ENCODE measurements around the gene HDAC4.

Gene HDAC4

DNA sequence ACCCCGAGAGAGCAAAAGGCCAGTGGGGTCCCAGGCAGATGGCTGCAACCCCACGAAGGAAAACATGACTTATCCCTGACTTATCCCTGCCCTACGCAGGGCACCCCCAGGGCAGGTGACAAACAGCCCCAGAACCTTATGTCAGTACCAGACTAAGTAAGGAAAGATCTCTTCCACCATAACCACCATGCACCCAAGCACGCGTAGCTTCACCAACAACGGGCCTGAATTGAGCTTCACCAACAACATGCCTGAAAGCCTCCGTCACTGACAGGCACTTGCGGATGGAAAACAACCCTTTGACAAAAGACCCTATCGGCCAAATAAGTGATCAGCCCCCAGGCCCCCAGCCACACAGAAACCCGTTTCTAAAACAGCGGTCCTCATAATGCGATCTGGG, 34.1 kb downstream of the HDAC4 start:
- DNase-seq = no peak

- no peak for DNase-seq
These were observed 34.9 kb downstream of the HDAC4 start for GRCh38 chr2:239365782-239366435.

- no peak for DNase-seq
These were observed 35.6 kb downstream of the HDAC4 start for GRCh38 chr2:239365071-239365781.

DNA sequence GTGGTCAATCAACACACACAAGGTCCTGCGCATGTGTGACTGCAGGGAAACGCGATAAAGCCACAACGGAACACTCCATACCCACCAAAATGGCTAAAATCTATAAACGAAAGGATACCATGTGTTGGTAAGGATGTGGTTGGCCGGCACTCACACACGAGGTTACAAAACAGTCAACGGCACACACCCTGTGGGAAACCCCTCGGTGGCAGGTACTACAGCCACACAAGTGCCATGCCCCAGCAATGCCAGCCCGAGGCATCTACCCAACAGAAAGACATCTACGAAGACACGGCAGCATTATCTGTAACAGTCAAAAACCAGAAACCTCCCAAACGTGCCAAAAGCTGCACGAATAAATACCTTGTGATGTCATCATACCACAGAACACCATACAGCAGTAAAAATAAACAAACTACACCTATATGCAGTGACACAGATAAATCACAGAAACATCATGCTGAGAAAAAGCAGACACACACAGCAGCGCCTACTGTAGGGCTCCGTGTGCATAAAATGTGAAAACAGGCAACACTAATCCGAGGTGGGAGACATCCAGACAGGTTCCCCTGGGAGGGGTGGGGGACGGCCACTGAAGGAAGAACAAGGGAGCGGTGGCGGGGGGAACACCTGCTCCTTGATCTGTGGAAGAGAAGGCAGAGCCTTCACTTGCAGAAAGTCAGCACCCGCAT, 36.7 kb downstream of the HDAC4 start:
- no peak for DNase-seq

- DNase-seq = no peak
These were observed 38.3 kb downstream of the HDAC4 start for GRCh38 chr2:239362507-239362906.

GRCh38 chr2:239361311-239361642, 39.5 kb downstream of the HDAC4 start:
- no peak for DNase-seq

- DNase-seq = no peak
These were observed 40.2 kb downstream of the HDAC4 start for GRCh38 chr2:239360421-239361310.

- DNase-seq = no peak
These were observed 40.8 kb downstream of the HDAC4 start for GRCh38 chr2:239360008-239360407.

GRCh38 chr2:239359196-239359912, 41.5 kb downstream of the HDAC4 start:
- DNase-seq = no peak

DNA sequence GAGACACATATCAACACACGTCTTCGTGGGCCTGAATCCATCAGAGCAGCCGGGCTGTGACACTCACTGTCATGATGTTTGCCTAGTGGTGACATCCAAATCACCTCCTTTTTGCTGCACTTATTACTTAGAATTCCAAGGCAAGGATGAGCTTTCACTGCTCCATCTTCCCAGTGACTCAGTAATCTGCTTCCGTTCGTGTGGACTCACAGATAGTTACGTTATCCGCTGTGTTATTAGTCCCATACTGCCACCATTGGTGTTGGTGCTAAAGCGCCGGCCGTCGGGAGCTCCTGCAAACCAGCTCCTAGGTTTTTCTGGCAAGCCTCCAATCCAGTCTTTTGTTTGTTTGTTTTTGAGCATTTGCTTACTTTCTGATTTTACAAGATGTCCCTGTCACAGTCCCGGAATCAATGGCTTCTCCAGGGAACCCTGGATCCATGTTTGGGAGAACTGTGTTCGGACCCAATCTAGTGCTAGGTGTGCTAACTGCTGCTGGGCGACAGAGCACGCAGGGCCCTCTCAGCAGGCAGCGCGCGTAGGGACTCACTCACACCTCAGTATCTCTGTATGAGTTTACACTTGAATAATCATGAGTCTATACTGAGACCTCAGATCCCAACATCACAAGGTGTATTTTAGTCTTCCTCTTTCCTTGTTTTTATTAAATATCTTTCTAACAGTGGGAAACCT, 42.6 kb downstream of the HDAC4 start:
- no peak for DNase-seq

- no peak for DNase-seq
These were observed 45.1 kb downstream of the HDAC4 start for GRCh38 chr2:239355724-239356123.

GRCh38 chr2:239355139-239355538, 45.7 kb downstream of the HDAC4 start:
- DNase-seq = no peak

GRCh38 chr2:239354791-239355136, 46.1 kb downstream of the HDAC4 start:
- no peak for DNase-seq

DNA sequence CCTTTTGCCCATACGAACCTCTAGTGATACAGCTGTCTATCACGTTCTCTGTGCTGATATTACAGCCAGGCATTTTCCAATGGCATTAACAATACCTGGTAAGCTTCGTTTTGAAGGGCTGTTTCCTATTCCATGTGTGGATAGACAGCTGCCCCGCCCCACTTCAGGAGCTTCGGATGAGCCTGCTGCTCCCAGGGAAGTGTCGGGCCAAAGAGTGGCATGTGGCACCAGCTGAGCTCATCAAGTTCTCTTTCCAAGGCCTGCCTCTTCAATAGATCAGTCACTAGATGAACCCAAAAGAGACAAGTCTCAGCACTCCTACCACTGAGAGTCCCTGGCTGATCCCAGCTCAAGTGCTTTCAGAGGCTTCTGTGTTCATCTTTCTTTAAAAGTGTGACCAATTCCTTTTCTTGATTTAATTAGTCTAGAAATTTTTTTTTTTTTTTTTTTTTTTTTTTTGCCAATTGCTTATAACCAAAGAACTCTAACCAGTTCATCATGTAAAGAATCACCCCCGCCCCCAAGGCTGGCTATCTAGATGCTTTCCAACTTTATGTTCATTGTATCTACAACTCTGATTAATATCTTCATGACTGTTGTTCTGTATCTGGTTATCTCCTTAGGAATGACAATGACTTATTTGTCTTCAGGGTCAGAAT, 46.6 kb downstream of the HDAC4 start:
- DNase-seq = no peak

GRCh38 chr2:239353692-239354091, 47.1 kb downstream of the HDAC4 start:
- no peak for DNase-seq

GRCh38 chr2:239351687-239352086, 49.1 kb downstream of the HDAC4 start:
- DNase-seq = no peak

GRCh38 chr2:239349453-239350135, 51.2 kb downstream of the HDAC4 start:
- DNase-seq = no peak

GRCh38 chr2:239348563-239349452, 52.0 kb downstream of the HDAC4 start:
- no peak for DNase-seq

GRCh38 chr2:239346676-239347075, 54.1 kb downstream of the HDAC4 start:
- DNase-seq = no peak

- no peak for DNase-seq
These were observed 55.6 kb downstream of the HDAC4 start for GRCh38 chr2:239345251-239345650.

Data from stimulated activated CD4-positive, alpha-beta T cell treated with anti-CD3 and anti-CD28 coated beads, Interleukin-4, amount 100 ng/mL, for 1 hour (primary cell).